ENCODE measurements around the gene TMEM107.

TMEM107 gene

GRCh38 chr17:8162233-8162996, 13.8 kb downstream of the TMEM107 start, which contains the start of gene VAMP2:
Gene VAMP2 (minus strand): TSS chr17:8162948. CDS start chr17:8162879, 69 bp downstream.
- DNase-seq (ENCODE audit: low read depth in 2 of 2): no peak

DNA sequence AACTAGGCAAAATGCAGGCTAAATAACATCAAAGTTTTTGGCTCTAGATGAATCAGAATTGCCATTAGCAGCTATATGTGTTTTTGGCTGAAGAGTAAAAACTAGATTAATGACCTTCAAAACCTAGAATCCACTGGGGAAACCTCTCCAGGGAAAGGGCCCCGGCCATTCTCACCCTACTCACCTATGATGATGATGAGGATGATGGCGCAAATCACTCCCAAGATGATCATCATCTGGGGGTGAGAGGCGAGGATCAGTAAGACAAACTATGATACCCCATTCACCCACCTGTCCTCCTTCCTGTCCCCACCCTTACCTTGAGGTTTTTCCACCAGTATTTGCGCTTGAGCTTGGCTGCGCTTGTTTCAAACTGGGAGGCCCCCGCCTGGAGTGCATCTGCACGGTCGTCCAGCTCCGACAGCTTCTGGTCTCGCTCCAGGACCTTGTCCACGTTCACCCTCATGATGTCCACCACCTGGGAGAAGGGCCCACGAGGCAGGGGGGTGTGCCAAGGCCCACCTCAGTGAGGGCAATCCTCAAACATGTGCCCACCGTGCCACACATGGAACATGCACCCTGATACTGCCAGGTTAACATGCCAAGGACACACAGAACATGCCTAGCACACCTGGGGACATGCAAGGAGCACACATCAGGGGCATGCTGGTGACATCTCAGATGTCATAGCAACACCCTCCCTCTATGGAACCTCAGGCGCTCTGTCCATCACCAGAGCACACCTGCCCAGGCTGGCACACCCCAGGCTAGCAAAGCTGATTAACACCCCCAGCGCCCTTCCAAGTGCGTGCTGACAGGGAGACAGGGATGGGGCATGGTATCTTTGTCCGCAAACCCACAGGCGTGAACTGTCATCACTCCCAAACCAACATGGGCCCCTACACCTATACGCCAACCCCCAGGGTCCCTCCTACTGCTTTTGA, 14.6 kb downstream of the TMEM107 start:
- no peak for DNase-seq (ENCODE audit: low read depth in 2 of 2)

DNA sequence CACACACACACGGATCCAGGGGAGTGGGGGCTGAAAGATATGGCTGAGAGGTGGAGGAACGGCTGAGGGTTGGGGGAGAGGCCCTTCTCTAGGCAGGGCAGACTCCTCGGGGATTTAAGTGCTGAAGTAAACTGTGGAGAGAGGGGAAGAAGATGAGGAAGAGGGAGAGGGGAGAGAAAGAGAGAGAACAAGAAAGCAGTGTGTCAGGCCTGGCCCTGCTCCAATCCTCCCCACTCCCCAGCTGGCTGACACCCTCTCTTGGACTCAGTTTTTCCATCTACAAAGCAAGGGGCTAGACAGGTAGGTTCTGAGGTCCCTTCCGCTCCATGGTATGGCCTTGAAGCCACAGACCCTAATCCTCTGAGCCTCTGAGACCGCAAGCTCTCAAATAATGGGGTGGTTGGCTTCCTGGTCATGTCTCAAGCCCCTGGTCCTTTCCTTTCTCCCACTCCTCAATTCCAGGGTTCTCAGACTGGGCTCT, 15.4 kb downstream of the TMEM107 start:
- no peak for DNase-seq (ENCODE audit: low read depth in 2 of 2)

GRCh38 chr17:8160224-8160577, 16.0 kb downstream of the TMEM107 start:
- DNase-seq (ENCODE audit: low read depth in 2 of 2): no peak

- DNase-seq (ENCODE audit: low read depth in 2 of 2): no peak
Observed at GRCh38 chr17:8159459-8160223, 16.5 kb downstream of the TMEM107 start.

GRCh38 chr17:8159032-8159400, 17.2 kb downstream of the TMEM107 start:
- DNase-seq (ENCODE audit: low read depth in 2 of 2): no peak

DNA sequence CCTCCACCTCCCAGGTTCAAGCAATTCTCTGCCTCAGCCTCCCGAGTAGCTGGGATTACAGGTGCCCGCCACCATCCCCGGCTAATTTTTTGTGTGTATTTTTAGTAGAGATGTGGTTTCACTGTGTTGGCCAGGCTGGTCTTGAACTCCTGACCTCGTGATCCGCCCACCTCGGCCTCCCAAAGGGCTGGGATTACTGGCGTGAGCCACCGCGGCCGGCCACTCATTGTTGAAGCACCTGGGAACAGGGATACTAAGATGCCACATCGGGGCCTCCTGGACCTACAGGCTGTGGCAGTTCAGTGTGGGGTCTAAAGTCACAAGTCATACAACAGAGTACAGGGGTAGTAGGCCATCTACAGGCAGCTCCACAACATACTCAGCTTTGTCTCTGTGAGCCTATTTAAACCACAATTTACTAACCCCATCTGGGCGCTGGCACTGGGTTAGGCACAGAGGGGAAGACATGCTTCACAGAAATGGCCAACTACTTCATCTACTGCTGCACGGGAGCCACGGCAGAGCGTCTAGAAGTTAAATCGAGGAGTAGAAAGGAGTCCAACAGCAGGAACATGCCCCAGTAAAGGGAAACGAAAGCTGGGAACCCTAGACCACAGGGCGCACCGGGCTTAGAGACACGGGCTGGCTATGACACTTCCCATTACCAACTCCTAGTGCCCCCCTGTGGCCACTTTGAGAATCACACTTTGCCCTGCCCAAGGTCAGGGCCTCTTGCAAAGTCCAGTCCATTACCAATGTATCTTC, 17.7 kb downstream of the TMEM107 start:
- peak; percentile 30 to 35 for DNase-seq (ENCODE audit: low read depth in 2 of 2)

DNA sequence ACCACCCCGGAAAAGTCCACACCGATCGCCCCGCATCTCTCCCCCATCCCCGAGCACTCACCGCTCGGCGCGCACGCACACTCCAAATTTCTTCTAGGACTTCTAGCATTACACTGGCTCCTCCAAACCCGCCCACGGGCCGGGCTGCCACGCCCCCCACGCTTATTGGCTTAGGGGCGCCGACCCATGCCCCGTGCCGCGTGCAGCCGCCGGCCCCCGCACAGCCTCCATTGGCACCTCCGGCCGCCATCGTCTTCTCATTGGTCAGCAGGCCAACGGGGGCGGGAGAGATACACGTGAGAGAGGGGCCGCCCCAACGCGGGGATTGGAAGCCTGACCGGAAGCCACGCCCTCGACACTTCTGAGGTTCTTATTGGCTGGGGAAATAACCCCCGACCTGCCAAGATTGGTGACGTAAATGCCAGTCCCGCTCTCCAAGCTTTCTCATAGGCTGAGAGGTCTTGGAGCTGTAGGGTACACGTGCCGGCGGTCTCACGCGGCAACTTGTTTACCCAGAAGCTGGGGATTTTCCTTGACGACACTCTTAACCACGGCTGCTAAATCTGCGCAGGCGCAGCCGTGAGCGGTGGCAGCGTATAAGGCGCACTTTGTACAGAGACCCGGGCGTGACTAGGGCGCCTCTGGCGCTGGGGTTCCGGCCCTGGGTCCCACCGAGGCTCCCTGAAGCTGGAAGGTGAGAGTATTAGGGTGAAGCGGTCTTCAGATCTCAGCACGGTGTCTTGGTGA, 19.8 kb downstream of the TMEM107 start:
- peak; percentile 100 for DNase-seq (ENCODE audit: low read depth in 2 of 2)

GRCh38 chr17:8155996-8156245, 20.3 kb downstream of the TMEM107 start:
- no peak for DNase-seq (ENCODE audit: low read depth in 2 of 2)

DNA sequence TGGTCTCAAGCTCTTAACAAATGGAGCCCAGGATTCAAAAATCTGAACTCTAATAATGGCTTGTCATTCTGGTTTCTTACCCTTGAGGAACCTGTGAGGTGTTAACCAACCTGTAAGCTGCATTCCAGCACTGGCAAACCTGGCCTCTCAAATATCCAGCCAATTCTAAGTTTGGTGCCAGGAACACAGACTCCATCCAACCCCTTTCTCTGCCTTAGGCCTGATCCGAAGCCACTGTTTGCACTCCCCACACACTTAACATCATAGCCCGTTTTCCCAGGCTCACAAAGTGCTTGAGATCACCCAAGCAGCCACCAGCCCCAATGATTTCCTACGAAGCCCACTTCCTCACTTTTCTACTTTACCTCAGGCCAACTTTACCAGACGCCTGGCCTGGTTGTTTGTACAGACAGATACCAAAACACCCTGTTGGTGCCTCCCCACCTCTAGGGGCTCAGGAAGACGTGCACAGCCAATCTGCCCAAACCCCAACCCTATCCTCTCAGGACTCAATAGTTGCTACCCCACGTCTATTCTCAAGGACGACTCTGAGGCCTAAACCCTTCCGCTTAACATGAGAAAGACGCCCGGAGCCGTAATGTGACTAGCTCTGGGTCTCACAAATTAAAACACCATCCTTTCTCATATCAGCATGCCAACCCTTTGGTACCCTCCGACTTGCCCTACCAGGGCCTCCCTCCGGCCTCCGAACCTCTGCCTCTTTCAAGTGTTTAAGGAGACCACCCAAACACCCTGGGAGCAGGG, 20.8 kb downstream of the TMEM107 start:
- DNase-seq (ENCODE audit: low read depth in 2 of 2): no peak

DNA sequence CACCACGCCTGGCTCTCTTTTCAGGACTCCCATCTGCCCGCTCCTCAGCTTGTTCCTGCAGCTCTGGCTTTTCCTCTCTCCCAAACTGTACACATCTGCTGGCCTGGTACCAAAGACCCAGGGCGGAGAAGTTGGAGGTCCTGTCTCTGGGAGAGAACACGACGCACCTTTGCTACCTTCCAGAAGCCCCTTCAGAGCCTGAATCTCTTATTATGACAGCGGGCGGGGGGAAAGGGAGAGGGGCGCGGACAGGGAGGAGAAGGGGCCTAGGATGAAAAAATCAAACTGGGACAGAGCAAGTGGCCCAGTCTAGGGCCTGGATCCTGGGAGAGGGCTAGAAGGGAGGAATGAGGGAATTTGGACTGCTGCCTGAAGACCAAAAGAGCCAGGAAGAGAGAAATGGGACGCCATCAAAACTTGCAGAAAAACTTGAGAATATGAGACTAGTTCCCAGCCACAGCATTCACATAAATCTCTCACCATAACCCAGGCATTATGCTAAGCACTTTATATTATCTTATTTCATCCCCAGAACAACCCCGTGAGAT, 21.5 kb downstream of the TMEM107 start:
- DNase-seq (ENCODE audit: low read depth in 2 of 2): no peak

DNA sequence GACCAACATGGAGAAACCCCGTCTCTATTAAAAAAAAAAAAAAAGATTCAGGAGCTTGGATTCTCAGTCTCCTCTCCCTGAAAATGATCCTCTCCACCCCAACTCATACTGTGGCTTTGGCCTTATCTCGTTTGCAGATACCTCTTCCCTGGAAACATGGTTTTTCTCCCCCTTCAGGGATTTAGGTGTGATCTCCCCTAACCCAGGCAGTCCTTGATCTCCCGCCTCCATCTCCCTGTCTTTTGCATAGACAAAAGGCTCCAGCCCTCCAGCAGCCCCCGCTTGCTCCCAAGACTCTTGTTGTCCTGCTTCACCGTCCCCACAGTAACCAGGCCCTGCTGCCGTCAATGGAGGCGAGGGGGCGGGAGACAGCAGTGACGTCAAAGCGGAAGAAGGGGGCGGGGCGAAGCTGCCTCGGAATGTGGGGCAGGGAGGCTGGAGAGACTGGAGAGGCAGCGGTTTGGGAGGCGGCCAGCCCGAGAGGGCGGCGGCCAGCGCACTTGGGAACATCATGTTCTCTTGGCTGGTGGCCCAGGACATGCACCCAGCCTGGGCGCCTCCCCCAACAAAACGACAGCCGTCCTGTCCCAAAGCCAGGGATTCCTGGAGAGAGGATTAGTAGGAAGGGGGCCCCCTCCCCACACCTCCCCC, 22.1 kb downstream of the TMEM107 start:
- peak; percentile 97 for DNase-seq (ENCODE audit: low read depth in 2 of 2)

DNA sequence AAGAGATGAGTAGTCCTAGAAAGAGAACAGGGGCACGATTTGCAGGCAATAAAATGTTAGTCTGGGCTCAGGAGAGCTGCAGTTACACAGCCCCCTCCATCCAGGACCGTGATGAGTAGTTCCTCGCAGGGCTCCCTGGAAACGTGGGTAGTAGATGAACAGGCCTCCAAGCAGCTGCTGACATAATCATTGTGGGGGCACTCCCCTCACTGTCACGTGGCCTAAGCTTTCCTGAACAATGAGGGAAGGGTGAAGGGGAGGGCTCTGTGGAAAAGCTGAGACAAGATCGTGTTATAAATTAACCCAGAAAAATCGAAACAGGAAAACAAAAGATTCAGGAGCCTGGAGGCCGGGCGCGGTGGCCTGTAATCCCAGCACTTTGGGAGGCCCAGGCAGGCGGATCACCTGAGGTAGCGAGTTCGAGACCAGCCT, 22.6 kb downstream of the TMEM107 start:
- peak; percentile 90 for DNase-seq (ENCODE audit: low read depth in 2 of 2)

GRCh38 chr17:8153031-8153451, 23.1 kb downstream of the TMEM107 start:
- no peak for DNase-seq (ENCODE audit: low read depth in 2 of 2)

DNA sequence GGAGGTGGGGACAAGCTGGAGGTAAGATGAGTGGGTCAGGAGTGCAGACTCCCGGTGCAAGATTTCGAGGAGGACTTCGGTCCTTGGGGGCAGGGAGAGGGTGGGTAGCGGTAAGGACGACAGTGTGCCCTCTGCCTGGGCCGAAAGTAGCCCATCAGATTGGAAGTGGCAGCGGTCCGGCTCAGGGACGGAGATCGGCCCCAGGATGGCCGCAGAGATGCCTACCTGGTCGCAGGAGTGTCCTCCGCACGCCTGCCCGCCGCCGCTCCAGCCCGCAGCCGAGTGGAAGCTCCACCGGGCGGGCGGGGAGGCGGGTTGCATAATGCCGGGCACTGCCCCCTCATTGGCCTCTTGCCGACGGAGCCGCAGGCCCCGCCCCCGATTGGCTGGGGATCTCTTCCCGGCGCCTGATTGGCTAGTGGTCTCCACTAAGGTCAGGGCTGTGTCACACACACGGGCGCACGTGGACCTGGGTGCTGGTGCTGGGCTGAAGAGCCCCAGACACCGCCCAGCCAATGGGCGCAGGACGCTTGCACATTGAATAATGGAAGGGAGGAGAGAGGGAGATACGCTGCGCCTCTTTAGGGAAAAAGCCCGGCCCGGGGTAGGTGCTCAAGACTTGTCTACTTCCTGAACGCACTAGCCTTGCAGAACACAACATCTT, 23.9 kb downstream of the TMEM107 start, which contains the start of gene PER1:
TSS of gene PER1 (minus strand) at position 293 of the 664 bp plus-strand sequence. CDS start 1,698 bp downstream, outside the sequence.
- peak; percentile 68 to 71 for DNase-seq (ENCODE audit: low read depth in 2 of 2)

DNA sequence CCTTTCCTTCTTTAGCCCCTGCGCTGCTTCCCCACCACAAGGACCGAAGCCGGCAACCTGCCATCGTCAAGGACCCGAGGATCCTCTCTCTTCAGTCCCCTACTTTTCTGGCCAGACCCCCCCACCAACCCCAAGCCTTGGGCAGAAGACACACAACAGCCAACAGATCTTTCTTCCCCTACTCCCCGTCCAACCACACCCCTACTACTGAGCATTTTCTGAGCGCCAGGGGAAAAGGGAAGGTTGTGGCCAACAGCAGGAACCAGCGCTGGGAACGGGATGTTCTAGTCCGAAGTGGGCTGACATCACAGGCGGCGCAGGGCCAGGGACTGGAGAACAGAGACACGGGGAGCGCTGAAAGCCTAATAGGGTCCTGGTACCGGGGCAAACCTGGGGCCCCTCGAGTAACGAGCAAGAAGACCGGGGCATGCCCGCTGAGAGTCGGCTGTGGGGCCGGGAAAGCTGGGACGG, 24.5 kb downstream of the TMEM107 start:
- no peak for DNase-seq (ENCODE audit: low read depth in 2 of 2)

- DNase-seq (ENCODE audit: low read depth in 2 of 2): peak; percentile 62 to 64
Observed at GRCh38 chr17:8151120-8151640, 25.0 kb downstream of the TMEM107 start.

All from fibroblast of skin of left biceps (primary cell).